HL-60 (cell line): ENCODE data around the gene DUSP5.

Experiments
- DNase-seq, 2 experiments: peaks; one replicate each; pipeline ENCODE4 v3.0.0-alpha.2; 2010 to 2020; ENCODE audit warnings: low read depth in 1 of 2, low spot score in 1 of 2
- H3K27ac ChIP-seq: fragments of 250-450 bp; sonication (Bioruptor Pico); replicated peaks from 2 replicates; pipeline ENCODE4 v1.5.1; 2020; ENCODE audit warnings: mild to moderate bottlenecking, moderate library complexity
- H3K27me3 ChIP-seq: fragments of 250-450 bp; sonication (Bioruptor Pico); 2 replicates; pipeline ENCODE4 v1.5.1; 2021; ENCODE audit warnings: mild to moderate bottlenecking, moderate library complexity; ENCODE audit not compliant: insufficient read depth, poor library complexity, severe bottlenecking
- H3K4me3 ChIP-seq: replicated peaks from 2 replicates; pipeline ENCODE4 v1.5.1; 2011; ENCODE audit warnings: mild to moderate bottlenecking, control low read depth, low read length; ENCODE audit not compliant: insufficient read depth
- GABPA ChIP-seq: IDR thresholded peaks from 2 replicates; pipeline ENCODE4 v1.6.1; 2012; ENCODE audit warnings: low read depth
- POLR2AphosphoS5 ChIP-seq: IDR thresholded peaks from 2 replicates; pipeline ENCODE4 v1.6.1; 2012; ENCODE audit warnings: low read depth
- SPI1 ChIP-seq: IDR thresholded peaks from 2 replicates; pipeline ENCODE4 v1.6.1; 2012; ENCODE audit warnings: low read depth, mild to moderate bottlenecking, borderline replicate concordance
- TF ChIP-seq, protein P1 (sequence below): IDR thresholded peaks from one replicate; pipeline ENCODE4 v1.5.1; 2011; ENCODE audit warnings: low read length, control low read depth, inconsistent platforms; ENCODE audit not compliant: insufficient read depth
- TF ChIP-seq, protein P2 (sequence below): IDR thresholded peaks from 2 replicates; pipeline ENCODE4 v1.6.1; 2012; ENCODE audit warnings: low read depth; ENCODE audit not compliant: insufficient replicate concordance

Gene DUSP5

DNA sequence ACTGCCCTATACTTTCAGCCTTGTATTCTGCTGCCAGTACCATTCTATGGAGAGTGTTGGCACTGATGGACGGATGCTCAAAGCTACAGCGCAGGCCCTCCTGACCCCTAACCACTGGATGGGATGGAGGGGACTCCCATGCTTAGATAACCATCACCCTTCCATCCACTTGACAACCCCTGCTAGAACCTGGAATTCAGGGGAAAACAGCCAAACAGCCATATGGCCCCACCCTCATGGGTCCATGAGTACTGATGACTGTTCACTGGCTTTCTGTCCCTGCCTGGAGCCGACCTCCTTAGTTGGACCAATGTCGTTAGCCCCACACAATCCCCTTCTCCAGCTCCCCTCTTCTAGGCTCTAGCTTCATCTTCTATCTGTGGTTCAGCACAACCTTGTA lies 16.2 kb downstream of the DUSP5 start:
- Histone ChIP-seq H3K4me3 (no peak overlapping the region), H3K27ac (no peak overlapping the region), H3K27me3 (no peaks in the 10 kb centered on the region)
- no peak for DNase-seq
- TF ChIP-seq, protein P1, sequence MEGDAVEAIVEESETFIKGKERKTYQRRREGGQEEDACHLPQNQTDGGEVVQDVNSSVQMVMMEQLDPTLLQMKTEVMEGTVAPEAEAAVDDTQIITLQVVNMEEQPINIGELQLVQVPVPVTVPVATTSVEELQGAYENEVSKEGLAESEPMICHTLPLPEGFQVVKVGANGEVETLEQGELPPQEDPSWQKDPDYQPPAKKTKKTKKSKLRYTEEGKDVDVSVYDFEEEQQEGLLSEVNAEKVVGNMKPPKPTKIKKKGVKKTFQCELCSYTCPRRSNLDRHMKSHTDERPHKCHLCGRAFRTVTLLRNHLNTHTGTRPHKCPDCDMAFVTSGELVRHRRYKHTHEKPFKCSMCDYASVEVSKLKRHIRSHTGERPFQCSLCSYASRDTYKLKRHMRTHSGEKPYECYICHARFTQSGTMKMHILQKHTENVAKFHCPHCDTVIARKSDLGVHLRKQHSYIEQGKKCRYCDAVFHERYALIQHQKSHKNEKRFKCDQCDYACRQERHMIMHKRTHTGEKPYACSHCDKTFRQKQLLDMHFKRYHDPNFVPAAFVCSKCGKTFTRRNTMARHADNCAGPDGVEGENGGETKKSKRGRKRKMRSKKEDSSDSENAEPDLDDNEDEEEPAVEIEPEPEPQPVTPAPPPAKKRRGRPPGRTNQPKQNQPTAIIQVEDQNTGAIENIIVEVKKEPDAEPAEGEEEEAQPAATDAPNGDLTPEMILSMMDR = no peak
- TF ChIP-seq GABPA (no peak), SPI1 (no peak), POLR2AphosphoS5 (no peak)
- TF ChIP-seq, protein P2, sequence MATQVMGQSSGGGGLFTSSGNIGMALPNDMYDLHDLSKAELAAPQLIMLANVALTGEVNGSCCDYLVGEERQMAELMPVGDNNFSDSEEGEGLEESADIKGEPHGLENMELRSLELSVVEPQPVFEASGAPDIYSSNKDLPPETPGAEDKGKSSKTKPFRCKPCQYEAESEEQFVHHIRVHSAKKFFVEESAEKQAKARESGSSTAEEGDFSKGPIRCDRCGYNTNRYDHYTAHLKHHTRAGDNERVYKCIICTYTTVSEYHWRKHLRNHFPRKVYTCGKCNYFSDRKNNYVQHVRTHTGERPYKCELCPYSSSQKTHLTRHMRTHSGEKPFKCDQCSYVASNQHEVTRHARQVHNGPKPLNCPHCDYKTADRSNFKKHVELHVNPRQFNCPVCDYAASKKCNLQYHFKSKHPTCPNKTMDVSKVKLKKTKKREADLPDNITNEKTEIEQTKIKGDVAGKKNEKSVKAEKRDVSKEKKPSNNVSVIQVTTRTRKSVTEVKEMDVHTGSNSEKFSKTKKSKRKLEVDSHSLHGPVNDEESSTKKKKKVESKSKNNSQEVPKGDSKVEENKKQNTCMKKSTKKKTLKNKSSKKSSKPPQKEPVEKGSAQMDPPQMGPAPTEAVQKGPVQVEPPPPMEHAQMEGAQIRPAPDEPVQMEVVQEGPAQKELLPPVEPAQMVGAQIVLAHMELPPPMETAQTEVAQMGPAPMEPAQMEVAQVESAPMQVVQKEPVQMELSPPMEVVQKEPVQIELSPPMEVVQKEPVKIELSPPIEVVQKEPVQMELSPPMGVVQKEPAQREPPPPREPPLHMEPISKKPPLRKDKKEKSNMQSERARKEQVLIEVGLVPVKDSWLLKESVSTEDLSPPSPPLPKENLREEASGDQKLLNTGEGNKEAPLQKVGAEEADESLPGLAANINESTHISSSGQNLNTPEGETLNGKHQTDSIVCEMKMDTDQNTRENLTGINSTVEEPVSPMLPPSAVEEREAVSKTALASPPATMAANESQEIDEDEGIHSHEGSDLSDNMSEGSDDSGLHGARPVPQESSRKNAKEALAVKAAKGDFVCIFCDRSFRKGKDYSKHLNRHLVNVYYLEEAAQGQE = no peak

DNA sequence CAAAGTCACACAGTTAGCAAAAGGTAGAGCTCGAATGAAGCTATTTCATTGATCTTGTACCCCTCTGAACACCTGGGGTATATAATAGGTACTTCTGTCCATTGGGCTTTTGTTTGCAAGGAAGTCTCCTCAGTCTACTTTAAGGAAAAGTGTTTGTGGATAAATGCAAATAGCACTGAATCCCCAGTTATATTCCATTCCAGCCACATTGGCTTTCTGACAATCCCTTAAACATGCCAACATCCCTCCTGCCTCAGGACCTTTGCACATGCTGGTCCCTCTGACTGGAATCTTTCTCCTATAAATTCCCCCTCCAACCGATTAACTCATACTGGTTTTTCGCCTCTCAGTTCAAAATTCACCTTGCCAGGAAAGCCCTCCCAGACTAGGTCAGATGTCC lies 17.1 kb downstream of the DUSP5 start:
- no peak overlapping the region for H3K4me3 ChIP-seq
- TF ChIP-seq, protein P2 = no peak
- TF ChIP-seq POLR2AphosphoS5 = no peak
- TF ChIP-seq GABPA = no peak
- TF ChIP-seq SPI1 = no peak
- TF ChIP-seq, protein P1 = no peak
- no peak for DNase-seq
- H3K27me3 ChIP-seq = no peaks in the 10 kb centered on the region
- H3K27ac ChIP-seq = no peak overlapping the region

DNA sequence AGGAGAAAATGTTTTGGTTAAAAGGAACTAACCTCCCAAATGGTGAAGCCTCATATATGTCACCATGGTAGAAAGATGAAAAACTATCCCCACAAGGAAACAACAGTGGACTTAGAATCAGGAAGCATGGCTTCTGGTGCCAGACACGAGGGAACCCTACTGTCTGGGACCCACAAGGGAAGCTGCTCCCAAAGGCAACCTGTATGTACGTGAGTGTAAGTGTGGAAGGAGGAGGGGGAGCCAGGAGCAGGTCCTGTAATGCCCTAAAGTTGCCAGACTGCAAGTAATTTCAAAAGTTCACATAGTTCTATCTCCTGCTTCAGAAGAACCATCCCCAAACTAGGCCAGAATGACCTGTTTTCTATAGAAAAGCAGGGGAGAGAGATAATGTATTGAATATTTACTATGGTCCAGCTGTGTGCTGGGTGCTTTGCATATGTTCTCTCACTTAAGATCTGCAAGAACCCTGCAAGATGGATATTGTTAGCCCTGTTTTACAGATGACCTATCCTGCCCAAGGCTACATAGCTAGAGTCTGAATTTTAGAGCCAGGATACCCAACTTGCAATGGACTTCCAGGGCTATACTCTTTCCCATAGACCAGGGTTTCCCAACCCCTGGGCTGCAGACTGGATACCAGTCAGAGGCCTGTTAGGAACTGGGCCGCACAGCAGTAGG lies 19.2 kb downstream of the DUSP5 start:
- no peak overlapping the region for H3K27ac ChIP-seq
- no peak overlapping the region for H3K4me3 ChIP-seq
- TF ChIP-seq, protein P2 = no peak
- TF ChIP-seq POLR2AphosphoS5 = no peak
- no peak for TF ChIP-seq SPI1
- no peak for TF ChIP-seq GABPA
- TF ChIP-seq, protein P1 = no peak
- H3K27me3 ChIP-seq = no peaks in the 10 kb centered on the region
- no peak for DNase-seq
